Prostate gland (tissue), 2 donors: ENCODE results near the gene PLEKHO1. TPM values are rescaled to one million over a fixed set of nuclear protein-coding genes. Genes with fewer than 3 reads are reported as not detected.

Source experiments
- DNase-seq: peaks from one replicate; pipeline ENCODE4 v3.0.0-alpha.2; 2019; ENCODE audit warnings: low spot score
- H3K27ac ChIP-seq, 2 donors: fragments of 200-600 bp; sonication (generic); 2 replicates each; pipeline ENCODE4 v1.5.1; 2017 to 2019
- H3K27me3 ChIP-seq: fragments of 200-600 bp; sonication (generic); replicated peaks from 2 replicates; pipeline ENCODE4 v1.5.1; 2019; ENCODE audit not compliant: insufficient read depth
- H3K36me3 ChIP-seq, 2 donors: fragments of 200-600 bp; sonication (generic); 1 replicate in 1 of 2; 2 replicates in 1 of 2; pipeline versions ENCODE4 v1.5.1 to v1.8.1; 2017 to 2019
- H3K4me1 ChIP-seq: fragments of 200-600 bp; sonication (generic); replicated peaks from 2 replicates; pipeline ENCODE4 v1.5.1; 2019
- H3K4me3 ChIP-seq, 2 donors: fragments of 200-600 bp; sonication (generic); 2 replicates each; pipeline ENCODE4 v1.5.1; 2017 to 2019
- H3K9me3 ChIP-seq: fragments of 200-600 bp; sonication (generic); 2 replicates; pipeline ENCODE4 v1.5.1; 2017
- POLR2A ChIP-seq: fragments of 450-650 bp; IDR thresholded peaks from one replicate; pipeline ENCODE4 v1.6.1; 2016; ENCODE audit warnings: antibody characterized with exemption, mild to moderate bottlenecking
- POLR2AphosphoS5 ChIP-seq: sonication (generic); formaldehyde crosslinking; IDR thresholded peaks from one replicate; pipeline ENCODE4 v1.6.1; 2017; ENCODE audit warnings: antibody characterized with exemption
- WGBS: methylation state at CpG from one replicate; pipeline ENCODE4 v1.1.5; 2018; 5-methylcytosine and 5-hydroxymethylcytosine counted together
- intact Hi-C: fragments of 100-400 bp; cut with DNase I; formaldehyde crosslinking; loops from one replicate; pipeline ENCODE4 v1.14.2; 2022
- total RNA-seq, 2 donors: library from RNA; depleted of rRNA; stranded (reverse); fragments of >200 nt; gene quantifications; one replicate each; pipeline ENCODE4 v1.1.0, GENCODE V29; 2016
- TF ChIP-seq, protein P1 (sequence below), 4 experiments: fragments of 200-600 bp in 2 of 4; fragments of 450-650 bp in 2 of 4; sonication (generic) in 2 of 4; IDR thresholded peaks; 1 replicate in 3 of 4; 2 replicates in 1 of 4; pipeline ENCODE4 v1.5.1; 2016 to 2019; ENCODE audit warnings: antibody characterized with exemption in 4 of 4, mild to moderate bottlenecking in 2 of 4, moderate library complexity in 2 of 4

PLEKHO1 gene
- total RNA-seq, 2 donors from 2014 or later: 33.1 to 75.0 TPM

GRCh38 chr1:150156868-150157603 is 7.3 kb downstream of the PLEKHO1 start:
- 66% methylated on average over 16 of the region's 16 CpGs for WGBS
- Histone ChIP-seq H3K27me3 (no peaks in the 10 kb centered on the region), H3K27ac (peak overlapping the region in 1 of 2 donors; percentile 10), H3K4me3 (no peak overlapping the region), H3K9me3 (no peaks in the 10 kb centered on the region), H3K36me3 (peaks cover 0 to 11% of the 10 kb centered on the region in 2 donors), H3K4me1 (no peaks in the 10 kb centered on the region)
- no peak for DNase-seq
- TF ChIP-seq POLR2A (no peak), POLR2AphosphoS5 (no peak)
- TF ChIP-seq, protein P1, sequence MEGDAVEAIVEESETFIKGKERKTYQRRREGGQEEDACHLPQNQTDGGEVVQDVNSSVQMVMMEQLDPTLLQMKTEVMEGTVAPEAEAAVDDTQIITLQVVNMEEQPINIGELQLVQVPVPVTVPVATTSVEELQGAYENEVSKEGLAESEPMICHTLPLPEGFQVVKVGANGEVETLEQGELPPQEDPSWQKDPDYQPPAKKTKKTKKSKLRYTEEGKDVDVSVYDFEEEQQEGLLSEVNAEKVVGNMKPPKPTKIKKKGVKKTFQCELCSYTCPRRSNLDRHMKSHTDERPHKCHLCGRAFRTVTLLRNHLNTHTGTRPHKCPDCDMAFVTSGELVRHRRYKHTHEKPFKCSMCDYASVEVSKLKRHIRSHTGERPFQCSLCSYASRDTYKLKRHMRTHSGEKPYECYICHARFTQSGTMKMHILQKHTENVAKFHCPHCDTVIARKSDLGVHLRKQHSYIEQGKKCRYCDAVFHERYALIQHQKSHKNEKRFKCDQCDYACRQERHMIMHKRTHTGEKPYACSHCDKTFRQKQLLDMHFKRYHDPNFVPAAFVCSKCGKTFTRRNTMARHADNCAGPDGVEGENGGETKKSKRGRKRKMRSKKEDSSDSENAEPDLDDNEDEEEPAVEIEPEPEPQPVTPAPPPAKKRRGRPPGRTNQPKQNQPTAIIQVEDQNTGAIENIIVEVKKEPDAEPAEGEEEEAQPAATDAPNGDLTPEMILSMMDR (IDR thresholded peaks at IDR 0.05): no peak
- intact Hi-C loops: no loop called here

DNA sequence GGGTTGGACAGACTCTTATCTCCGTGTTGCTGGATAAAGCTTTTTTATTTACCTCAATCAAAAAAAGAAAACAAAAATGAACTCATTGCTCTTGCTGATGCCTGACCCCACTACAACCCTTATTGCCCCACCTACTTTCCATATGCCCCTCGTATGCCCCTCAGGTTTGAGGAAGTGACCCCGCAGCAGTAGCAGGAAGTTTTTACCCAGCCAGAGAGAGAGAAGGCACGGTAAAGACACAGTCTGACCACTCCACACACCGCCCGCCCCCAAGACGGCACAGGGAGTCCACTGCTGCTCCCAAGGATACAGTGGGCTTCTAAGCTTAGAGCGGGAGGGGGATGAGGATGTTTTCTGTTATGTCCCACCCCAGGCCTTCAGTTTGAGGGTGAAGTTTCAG is 9.8 kb downstream of the PLEKHO1 start:
- Histone ChIP-seq H3K4me1 (no peaks in the 10 kb centered on the region), H3K4me3 (no peak overlapping the region), H3K9me3 (no peaks in the 10 kb centered on the region), H3K36me3 (peaks cover 0 to 11% of the 10 kb centered on the region in 2 donors), H3K27ac (peak overlapping the region; percentile 55 to 93), H3K27me3 (no peaks in the 10 kb centered on the region)
- TF ChIP-seq POLR2A (no peak), POLR2AphosphoS5 (no peak)
- TF ChIP-seq, protein P1 (IDR thresholded peaks at IDR 0.05): no peak
- 64% methylated on average over 8 of the region's 8 CpGs for WGBS
- intact Hi-C loops: no loop called here
- DNase-seq: no peak

DNA sequence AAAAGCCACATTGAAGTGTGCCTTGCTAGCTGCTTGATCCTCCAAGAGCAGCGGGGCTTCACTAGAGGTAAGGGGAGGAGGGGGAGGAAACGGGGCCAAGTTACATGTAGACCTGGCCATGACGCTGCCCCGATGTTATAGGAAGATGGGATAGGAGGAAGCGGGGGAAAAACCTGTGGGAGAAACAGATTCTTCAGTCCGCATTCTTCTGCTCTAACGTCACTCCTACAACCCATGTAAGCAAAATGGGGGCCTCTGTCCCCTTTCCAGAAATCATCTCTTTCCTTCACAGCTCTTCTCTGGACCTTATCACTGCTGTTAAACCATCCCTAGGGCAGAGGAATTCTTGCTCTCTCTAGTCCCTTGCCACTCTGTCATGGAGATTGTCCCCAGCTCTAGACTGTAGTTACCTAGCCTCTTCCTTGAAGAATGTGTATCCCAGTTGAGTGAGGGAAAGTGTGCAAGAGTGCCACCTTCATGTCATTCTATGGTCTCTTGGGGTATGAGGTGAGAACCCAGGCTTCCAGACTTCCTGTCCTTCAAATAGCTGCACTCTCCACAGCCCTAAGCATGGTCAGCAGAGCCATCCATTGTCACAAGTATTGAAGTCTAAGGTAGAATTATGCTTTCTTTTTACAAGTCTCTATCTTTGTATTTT is 11.4 kb downstream of the PLEKHO1 start:
- Histone ChIP-seq H3K27me3 (no peaks in the 10 kb centered on the region), H3K4me1 (no peaks in the 10 kb centered on the region), H3K36me3 (peaks cover 0 to 6% of the 10 kb centered on the region in 2 donors), H3K27ac (peak overlapping the region; percentile 93 to 95), H3K9me3 (no peaks in the 10 kb centered on the region), H3K4me3 (no peak overlapping the region)
- intact Hi-C loops: no loop called here
- TF ChIP-seq POLR2A (no peak), POLR2AphosphoS5 (no peak)
- TF ChIP-seq, protein P1 (IDR thresholded peaks at IDR 0.05): no peak
- WGBS: 73% methylated on average over 7 of the region's 7 CpGs
- no peak for DNase-seq

DNA sequence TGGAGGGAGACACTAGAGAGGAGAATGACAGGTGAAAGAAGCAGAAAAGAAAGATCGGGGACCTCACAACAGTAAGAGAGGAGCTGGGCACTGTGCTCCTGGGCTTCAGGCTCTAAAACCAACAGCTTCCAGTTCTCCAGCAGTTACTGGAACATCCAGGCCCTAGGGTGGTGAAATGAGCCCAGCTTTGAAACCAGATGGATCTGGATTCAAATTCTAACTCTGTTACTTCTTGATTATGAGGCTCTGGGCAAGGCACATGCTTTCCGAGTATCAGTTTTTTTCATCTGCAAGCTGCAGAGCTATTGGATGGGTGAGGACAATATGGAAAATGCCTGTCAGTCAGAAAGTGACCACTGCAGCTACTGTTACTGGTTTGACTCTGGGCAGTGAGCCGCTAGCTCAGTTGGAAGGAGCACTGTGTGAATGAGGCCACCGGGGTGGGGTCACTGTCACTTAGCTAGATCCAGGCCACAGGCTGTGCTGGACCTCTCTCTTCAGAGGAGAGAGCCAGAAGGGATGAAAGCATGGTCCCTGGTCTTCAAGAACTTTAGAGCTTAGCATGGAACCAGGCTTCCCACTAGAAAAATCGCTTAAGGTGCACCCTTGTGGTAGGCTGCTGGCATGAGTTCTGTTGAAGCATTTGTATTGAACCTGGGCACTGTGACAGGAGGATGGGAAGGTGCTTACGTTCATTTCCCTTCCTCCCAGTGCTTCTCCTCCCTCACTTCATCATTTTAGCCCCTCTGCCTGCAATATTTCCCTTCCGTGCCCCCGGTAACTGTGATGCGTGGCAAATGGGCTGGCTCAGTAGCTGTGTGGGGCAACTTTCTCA is 12.2 kb downstream of the PLEKHO1 start:
- Histone ChIP-seq H3K36me3 (no peaks in the 10 kb centered on the region), H3K4me1 (no peaks in the 10 kb centered on the region), H3K4me3 (no peak overlapping the region), H3K9me3 (no peaks in the 10 kb centered on the region), H3K27ac (peak overlapping the region; percentile 93 to 95), H3K27me3 (no peaks in the 10 kb centered on the region)
- no peak for TF ChIP-seq POLR2AphosphoS5
- TF ChIP-seq, protein P1 (IDR thresholded peaks at IDR 0.05): peak in 2 of 4 experiments; percentile 8 to 13
- 56% methylated on average over 9 of the region's 9 CpGs for WGBS
- DNase-seq: no peak
- intact Hi-C loops: no loop called here
